NCI-H1092 (cell line): ENCODE results near the gene WDR55.
"Not testable (repeated sequence)": the region's sequence is repeated elsewhere in the genome, so short reads cannot be mapped to it uniquely, and the experiment has no call there.

ENCODE experiments used
- DNase-seq: peaks from one replicate; lab custom pipeline; 2025; lab: John Stamatoyannopoulos, UW

WDR55 gene

DNA sequence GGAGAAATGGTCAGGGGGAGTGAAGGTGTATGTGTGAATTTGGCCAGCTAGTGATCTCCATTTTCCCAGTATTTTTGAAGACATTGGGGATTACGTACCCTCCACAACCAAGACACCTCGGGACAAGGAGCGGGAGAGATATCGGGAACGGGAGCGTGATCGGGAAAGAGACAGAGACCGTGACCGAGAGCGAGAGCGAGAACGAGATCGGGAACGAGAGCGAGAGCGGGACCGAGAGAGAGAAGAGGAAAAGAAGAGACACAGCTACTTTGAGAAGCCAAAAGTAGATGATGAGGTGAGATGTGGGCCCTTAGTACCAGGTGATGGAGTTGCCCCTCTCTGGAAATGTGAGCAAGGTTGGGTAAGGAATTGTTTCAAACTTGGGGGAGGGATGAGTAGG, 5.8 kb upstream of the WDR55 start:
- DNase-seq: no peak

DNA sequence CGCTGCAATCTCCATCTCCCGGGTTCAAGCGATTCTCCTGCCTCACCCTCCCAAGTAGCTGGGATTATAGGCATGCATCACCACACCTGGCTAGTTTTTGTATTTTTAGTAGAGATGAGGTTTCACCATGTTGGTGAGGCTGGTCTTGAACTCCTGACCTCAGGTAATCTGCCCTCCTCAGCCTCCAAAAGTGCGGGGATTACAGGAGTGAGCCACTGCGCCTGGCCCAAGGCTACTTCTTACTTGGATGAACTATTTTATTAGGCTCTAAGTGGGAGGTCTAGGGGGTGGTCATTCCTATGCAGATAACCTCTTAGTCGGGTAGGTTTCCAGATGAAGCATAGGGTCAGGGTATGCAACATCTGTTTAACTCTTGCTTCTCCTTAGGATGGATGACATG, 4.3 kb upstream of the WDR55 start:
- DNase-seq: not testable (repeated sequence)

DNA sequence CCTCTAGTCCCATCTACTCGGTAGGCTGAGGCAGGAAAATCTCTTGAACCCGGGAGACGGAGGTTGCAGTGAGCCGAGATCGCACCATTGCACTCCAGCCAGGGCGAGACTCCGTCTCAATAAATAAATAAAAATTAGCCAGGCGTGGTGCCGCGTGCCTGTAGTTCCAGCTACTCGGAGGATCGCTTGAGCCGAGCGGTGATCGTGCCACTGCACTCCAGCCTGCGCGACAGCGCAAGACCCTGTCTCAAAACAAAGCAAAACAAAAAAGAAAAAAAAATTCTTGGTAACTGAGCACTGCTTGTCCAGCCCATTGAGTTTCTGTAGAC, 710 bp upstream of the WDR55 start:
- DNase-seq: no peak

DNA sequence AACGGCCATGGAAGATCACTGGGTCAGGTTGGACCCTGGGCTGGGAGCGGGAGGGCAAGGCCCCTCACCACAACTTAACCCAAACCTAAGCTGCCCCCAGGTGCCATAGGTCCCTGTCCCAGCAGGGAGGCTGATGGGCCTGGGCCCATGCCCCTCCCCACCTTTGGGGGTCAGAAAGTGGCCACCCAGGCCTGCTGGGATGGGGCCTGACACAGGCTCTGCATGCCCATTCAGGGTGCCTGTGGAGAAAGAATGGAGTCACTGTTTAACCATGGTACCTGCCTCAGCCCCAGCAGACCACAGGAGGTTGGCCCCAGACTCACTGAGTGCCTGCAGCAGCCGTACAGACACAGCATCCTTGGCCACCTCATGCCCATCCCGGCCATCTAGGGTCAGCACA, 6.3 kb downstream of the WDR55 start:
- DNase-seq: not testable (repeated sequence)

DNA sequence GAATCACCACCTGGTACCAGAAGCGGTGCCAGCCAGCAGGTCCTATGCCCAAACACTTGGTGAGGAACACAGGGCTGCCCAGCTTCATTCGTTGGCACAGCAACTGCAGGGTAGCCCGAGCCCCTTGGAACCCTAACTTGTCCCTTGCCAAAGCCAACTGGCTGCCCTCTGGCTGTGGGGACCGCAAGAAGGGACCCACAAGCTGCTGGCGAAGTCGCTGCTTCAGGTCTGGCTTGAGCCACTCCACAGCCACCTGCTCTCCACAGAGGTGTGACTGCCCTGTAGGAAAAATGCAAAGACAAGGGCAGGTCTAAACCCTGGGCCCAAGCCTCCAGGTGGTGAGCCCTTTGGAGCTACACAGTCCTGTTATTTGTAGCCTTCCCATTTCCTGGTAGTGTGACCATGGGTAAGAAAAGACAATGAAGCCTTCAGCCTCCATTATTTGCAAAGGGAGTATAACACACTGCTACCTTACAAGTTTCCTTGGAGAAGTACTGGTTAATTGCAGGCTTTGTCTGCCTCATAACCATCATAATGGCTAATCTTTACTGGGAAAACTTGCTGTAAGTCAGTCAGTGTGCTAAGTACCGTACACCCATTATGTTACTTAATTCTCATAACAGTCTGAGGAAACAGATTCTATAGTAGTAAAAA, 6.9 kb downstream of the WDR55 start:
- no peak for DNase-seq

DNA sequence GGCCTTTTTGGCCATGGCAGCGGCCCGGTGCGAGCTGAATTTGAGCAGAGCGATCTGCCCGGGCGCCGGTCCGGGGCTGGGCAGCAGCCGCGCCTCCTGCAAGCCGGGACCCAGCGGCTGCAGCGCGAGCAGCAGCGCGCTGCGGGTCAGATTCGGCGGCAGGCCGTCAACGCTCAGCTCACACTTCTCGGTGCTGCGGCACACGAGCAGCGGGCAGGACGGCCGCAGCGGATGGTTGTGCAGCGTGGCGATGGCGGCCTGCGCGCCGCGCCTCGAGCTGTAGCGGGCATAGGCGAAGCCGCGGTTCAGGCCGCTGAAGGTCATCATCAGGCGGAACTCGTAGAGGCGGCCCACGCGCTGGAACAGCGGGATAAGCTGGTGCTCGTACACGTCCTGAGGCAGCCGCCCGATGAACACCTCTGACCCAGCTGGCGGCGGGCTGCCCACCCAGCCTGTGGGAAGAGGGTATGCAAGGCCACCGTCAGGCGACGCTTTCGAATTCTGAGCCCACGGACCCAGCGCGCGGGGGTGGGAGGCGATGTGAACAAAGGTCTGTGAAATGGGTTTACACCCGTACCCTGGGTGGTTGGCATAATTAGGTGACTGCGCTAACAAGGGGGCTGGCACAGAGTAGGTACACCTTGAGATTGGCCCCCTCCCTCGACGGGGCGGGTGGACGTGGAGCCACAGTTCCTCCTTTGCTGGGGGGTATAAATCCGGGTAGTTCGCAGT, 7.9 kb downstream of the WDR55 start:
- no peak for DNase-seq

DNA sequence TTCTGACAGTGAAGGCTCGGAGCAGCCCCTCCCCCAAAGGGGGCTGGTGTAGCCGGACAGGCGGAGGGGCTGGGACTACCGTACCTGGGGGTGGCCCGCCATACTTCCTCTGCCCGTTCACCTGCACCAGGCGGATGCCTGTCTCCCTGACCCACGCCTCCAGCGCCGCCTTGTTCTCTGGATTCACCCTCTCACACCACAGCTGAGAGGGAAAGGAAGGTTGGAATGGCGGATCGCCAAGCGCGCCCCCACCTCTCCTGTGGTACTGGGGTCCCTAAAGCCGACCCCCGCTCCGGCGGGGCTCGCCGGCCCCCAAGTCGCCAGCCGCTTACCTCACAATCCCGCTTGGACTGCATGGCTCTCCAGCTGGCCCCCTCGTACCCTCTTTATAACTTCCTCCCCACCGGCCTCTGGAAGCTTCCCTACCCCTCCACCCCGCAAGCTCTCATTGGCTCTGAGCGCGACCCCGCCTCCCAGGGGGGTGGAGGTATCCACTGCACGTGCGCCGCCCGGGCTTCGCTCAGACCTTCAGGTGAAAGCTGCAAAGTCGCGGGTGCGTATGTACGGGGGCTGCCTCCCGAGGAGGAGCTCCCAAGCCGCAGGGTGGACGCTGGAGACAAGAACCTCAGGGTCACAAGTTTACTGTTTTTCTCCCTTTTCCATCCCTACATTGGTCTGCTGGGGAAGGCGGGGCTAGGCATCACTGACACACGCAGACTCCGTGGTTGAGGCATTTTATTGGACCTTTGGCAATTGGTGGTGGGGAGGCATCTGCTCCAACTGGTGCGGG, 8.7 kb downstream of the WDR55 start, which contains the start of gene DND1:
TSS of gene DND1 (minus strand) at position 390 of the 790 bp plus-strand sequence. CDS start at position 356, 34 bp downstream.
- no peak for DNase-seq

DNA sequence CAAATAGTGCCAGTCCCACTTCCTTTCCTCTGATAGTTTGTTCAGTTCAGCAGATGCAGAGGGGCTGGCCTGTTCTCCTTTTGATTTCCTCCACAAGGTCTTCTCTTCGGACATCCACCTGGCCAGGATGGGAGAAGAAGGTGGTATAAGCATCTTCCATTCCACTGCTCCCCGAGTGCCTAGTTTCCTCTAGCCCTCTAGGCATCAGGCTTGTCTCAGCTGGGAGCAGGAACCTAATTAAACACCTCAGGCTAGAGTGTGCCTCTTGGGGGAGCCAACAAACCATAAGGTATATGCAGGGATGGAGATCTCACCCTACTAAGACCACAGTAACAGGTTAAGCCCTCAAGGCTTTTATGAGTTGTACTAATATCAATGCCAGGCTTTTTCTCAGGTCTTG, 9.5 kb downstream of the WDR55 start:
- no peak for DNase-seq

DNA sequence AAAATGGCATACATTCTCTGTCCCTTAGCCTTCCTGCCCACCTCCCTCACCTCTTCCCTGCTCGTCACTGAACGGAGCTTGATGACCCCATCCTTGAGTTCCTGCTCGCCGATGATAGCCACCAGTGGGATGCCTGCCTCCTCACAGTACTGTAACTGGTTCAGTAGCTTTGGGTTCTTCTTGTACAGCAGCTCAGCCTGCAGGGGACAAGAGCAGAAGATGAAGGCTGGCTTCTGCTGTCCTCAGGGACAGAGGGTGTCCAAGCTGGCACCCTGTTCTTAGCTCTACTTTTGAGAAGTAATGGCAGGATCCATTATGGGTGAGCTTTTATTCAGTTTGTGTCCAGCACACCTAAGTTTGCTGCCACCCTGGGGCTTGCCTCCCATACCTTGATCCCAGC, 9.9 kb downstream of the WDR55 start:
- no peak for DNase-seq

DNA sequence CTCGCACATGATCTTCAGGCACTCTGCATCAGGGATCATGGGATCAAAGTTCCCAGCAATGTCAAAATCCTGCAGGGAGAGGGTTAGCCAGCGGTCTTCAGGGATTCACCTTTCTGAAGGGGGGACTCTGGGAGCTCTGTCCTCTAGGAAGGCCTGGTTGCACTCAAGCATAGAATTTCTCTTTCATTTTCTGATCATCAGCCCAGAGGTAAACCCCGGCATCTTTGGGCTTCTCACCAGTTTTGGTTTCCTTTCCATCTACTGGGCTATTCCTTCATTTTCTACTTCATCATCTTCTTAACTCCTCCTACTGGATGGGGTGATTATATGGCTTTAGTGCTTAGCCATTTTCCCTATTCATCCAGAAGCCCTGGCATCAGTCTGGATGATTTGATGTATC, 13.2 kb downstream of the WDR55 start:
- no peak for DNase-seq

DNA sequence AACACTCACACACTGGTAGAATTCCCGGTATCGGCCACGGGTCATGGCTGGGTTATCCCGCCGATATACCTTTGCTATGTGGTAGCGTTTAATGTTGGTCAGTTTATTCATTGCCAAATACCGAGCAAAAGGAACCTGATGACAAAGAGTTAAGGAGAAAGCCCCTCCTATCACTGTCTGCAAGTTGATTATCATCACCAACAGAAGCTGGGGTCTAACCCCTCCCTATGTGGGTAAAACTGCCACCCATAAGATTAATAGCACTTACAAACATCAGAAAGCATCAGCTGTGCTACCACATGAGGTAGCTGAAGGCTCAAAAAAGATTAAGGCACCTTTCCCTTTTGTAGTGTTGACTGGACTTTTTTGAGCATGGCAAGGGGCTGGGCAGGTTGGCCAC, 14.3 kb downstream of the WDR55 start:
- DNase-seq: no peak

DNA sequence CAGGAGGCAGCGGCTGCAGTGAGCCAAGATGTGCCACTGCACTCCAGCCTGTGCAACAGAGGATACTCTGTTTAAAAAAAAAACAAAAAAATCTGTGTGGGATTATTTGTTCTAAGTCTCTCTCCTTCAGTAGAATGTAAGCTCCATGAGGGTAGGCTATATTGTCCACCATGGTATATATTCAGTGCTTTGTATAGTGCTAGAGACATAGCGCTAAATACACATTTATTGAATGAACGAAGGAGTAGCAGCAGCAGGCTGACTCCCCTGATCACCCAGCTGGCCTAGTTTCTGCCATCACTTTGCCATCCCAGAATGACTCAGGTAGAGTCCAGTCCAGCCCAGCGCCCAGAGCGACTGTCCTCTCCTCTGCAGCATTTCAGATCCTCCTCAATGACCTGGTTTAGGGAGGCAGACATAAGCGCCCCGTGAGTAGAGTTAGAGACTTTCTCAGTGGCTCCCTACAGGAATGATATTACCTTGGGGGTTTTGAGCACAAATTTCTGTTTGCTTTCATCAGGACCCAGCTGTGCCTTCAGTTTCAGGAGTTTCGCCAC, 25.8 kb downstream of the WDR55 start:
- no peak for DNase-seq

DNA sequence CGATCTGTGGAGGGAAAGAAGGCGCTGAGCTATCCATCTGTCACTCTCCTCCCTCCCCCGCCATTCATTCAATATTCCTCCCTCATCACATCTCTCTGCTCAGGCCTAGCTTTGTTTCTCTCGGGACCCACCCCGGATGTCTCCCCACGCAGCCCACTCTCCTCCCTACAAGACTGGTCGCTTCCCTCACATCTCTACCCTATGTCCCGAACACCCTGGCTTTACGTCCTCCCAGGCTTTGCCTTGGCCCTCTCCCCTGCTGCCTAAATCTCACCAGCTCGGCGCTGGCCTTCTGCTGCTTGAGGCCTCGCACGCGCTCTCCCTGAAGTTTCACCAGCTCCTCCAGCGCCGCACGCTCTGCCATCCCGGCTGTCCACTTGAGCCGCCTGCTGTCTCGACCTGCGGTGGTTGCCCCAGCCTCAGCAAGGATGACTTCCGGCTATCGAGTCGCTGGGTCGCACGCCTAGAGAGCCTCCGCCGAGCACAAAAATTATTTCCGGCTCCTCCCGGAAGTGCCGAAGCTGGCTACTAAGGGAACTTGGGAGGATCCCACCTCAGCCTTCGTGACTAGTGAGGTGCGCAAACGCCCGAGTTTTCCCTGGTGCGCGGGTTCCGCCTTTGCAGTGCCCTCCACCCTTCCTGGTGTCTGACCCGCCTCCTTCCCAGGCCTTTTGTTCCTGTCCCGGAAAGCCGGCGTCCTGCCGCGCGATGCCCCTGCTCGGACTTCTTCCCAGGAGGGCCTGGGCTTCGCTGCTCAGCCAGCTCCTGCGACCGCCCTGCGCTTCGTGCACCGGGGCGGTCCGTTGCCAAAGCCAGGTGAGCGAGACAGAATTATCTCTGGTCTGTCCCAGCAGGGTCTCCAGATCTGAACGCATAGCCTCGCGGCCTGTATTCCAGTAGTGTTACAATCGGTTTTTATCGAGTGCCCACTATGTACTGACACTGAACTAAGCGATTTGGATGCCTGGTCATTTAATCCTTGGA, 26.5 kb downstream of the WDR55 start, which contains the start of the genes HARS1 and HARS2:
TSS of gene HARS1 (minus strand) at position 430 of the 984 bp plus-strand sequence. CDS start at position 364, 66 bp downstream.
TSS of gene HARS2 (plus strand) at position 515 of the 984 bp plus-strand sequence. CDS start at position 709, 194 bp downstream.
- DNase-seq: peak; percentile 79

DNA sequence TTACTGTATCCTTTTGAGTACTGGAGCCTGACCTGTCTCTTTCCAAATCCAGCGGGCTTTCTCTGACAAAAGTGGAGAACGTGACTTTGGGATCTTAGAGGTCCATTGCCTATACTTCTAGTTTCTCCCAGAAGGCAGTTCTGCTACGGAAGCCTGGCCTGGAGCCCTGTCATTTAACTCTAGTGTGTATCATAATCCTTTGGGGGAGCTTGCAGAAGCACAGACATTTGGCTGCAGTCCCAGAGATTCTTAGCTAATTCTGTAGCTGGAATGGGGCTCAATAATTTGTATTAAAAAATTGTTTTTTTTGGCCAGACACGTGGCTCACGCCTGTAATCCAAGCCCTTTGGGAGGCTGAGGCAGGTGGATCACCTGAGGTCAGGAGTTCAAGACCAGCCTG, 29.6 kb downstream of the WDR55 start:
- DNase-seq: no peak

DNA sequence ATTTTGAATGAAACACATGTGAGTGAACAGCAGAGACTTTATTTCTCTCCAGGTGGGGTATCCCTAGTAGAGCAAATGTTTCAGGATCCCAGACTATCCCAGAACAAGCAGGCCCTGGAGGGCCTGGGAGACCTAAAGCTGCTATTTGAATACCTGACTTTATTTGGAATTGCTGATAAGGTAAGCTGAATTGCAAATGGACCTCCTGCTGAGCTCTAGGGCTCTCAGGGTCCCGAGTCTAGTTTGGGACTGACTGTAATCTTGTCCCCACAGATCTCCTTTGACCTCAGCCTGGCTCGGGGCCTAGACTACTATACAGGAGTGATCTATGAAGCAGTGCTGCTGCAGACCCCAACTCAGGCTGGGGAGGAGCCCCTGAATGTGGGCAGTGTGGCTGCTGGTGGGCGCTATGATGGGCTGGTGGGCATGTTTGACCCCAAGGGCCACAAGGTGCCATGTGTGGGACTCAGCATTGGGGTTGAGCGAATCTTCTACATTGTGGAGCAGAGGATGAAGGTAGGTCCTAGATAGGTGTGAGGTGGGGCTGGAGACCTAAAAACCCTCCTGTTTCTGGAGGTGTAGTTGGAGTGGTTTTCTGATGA, 32.3 kb downstream of the WDR55 start:
- DNase-seq: no peak

DNA sequence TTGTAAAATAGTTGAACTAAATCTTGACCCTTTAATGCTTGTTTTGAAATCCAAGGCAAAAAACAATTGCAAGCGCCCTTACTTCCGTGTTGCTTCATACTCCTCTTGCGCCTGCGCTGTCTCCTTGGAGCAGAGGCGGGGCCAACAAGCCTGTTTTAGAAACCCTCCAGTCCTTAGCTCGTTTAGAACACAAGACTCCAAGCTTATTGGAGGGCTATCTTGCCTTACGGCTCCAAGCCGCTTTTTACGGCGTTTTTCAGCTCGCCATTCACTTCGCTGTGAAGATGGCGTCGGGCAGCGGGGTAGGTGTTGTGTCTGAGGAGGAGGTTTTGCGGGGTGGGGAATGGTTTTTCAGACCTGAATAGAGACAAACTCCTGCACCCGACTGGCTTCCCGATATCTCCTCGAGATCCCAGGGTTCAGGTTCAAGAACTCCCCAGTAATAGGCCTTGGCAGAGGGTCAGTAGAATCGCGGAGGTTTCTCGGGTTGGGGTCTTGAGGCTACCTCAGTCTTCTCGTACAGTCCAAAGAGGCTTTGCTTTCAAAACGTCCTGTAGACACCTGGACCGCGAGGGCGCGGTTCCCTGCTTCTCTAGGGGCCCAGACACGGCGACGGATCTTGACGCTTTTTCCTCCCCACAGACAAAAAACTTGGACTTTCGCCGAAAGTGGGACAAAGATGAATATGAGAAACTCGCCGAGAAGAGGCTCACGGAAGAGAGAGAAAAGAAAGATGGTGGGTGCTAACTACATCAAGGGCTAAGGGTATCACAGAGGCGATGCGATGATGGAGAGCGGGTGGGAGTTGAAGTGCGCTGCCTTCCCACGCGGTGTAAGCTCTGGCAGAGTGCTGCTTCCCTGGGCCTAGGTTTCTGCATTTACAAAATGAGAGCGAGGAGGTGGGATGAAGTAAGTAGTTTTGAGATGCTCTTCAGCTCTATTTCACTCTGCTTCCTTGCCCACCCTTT, 35.8 kb downstream of the WDR55 start, which contains the start of gene ZMAT2:
TSS of gene ZMAT2 (plus strand) at position 271 of the 968 bp plus-strand sequence. CDS start at position 285, 14 bp downstream.
- DNase-seq: peak; percentile 93

DNA sequence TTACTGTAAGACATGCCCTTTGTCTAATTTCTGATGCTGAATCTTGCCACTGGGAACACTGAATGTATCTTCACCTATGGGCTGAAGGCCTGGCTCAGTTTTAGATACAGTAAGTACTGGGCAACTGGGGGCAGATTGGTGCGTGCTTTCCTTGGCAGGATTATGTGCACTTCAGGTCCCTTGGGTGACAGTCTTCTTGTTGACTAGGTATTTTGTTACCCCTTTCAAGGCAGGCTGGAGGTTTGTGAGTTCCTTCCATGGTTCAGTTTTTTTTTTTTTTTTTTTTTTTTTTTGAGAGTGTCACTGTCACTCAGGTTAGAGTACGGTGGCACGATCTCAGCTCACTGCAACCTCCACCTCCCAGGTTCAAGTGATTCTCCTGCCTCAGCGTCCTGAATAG, 43.1 kb downstream of the WDR55 start:
- no peak for DNase-seq

DNA sequence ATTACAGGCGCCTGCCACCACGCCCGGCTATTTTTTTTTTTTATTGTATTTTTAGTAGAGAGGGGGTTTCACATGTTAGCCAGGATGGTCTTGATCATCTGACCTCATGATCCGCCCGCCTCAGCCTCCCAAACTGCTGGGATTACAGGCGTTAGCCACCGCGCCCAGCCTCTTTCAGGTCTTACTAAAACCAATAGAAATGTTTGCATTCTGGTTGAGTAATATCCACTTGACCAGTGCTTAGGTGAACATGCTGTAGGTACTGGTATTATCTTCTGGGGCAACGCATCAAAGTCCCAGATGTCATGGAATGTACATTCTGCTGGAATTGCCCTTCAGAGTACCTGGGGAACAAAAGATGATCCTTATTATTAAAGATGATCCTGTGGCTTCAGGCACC, 44.1 kb downstream of the WDR55 start:
- DNase-seq: not testable (repeated sequence)

DNA sequence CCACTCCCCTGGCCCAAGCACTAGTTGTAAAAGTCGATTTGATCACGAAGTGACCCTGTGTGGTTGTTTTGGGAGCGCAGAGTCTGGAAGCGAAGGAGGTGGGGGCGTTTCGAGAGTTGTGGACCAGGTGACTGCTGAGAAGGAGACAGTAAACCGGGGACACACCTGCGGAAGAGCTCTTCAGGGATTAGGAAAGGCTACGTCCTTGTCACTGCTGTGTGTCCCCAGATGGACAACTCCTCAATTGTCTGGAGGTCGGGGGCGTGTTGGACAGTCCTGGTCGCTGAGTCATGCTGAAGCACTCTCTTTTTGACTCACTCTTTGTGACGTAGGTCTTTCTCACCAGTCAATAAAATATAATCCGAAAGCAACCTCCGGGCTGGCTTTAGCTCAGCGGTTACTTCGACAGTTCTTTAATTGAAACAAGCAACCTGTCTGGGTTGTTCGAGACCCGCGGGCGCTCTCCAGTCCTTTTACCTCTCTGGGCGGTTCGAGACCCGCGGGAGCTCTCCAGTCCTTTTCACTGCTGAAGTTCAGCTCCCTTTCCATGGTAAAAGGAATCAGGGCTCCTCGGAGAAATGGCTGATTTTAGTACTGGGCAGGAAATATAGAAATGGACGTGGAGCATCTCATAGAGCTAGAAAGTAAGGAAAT, 46.3 kb downstream of the WDR55 start:
- DNase-seq: peak; percentile 23
